Esophagus muscularis mucosa (tissue), 4 donors: ENCODE results near the gene OPN4. TPM values are rescaled to one million over a fixed set of nuclear protein-coding genes. Genes with fewer than 3 reads are reported as not detected.

Experiments used
- DNase-seq: peaks from one replicate; pipeline ENCODE4 v3.0.0-alpha.2; 2017; ENCODE audit errors: extremely low spot score
- H3K27ac ChIP-seq, 4 donors: fragments of 200-600 bp; sonication (generic); replicated peaks in 1 of 4; 1 replicate in 3 of 4; 2 replicates in 1 of 4; pipeline ENCODE4 v1.5.1; 2016 to 2019; ENCODE audit warnings: mild to moderate bottlenecking in 1 of 4
- H3K27me3 ChIP-seq, 4 donors: fragments of 200-600 bp; sonication (generic); one replicate each; pipeline versions ENCODE4 v1.5.1 to v1.6.0; 2016 to 2019
- H3K36me3 ChIP-seq, 4 donors: fragments of 200-600 bp; sonication (generic); one replicate each; pipeline ENCODE4 v1.5.1; 2016 to 2019
- H3K4me1 ChIP-seq, 4 donors: fragments of 200-600 bp; sonication (generic); one replicate each; pipeline ENCODE4 v1.5.1; 2016 to 2019
- H3K4me3 ChIP-seq, 4 donors: fragments of 200-600 bp; sonication (generic); 1 replicate in 2 of 4; 2 replicates in 2 of 4; pipeline ENCODE4 v1.5.1; 2016 to 2019; ENCODE audit warnings: mild to moderate bottlenecking in 4 of 4, moderate library complexity in 1 of 4
- H3K9me3 ChIP-seq, 4 donors: fragments of 200-600 bp; sonication (generic); 1 replicate in 3 of 4; 2 replicates in 1 of 4; pipeline ENCODE4 v1.5.1; 2016 to 2019
- EP300 ChIP-seq: sonication (generic); formaldehyde crosslinking; IDR thresholded peaks from one replicate; pipeline ENCODE4 v1.6.1; 2017; ENCODE audit warnings: antibody characterized with exemption
- POLR2A ChIP-seq: fragments of 450-650 bp; IDR thresholded peaks from one replicate; pipeline ENCODE4 v1.6.1; 2017; ENCODE audit warnings: antibody characterized with exemption, moderate library complexity, mild to moderate bottlenecking, low read depth
- POLR2AphosphoS5 ChIP-seq, 2 donors: sonication (generic); formaldehyde crosslinking; IDR thresholded peaks; one replicate each; pipeline ENCODE4 v1.6.1; 2017; ENCODE audit warnings: antibody characterized with exemption in 2 of 2
- WGBS: methylation state at CpG from one replicate; pipeline ENCODE4 v1.1.5; 2018; 5-methylcytosine and 5-hydroxymethylcytosine counted together
- intact Hi-C: fragments of 100-400 bp; cut with DNase I; formaldehyde crosslinking; loops from one replicate; pipeline ENCODE4 v1.15.1; 2023
- total RNA-seq, 4 donors: library from RNA; depleted of rRNA; stranded (reverse); fragments of >200 nt; gene quantifications; one replicate each; pipeline versions ENCODE4 v1.1.0 to v1.2.1, GENCODE V29; 2016
- TF ChIP-seq, protein P1 (sequence below), 3 experiments: fragments of 200-600 bp in 2 of 3; fragments of 450-650 bp in 1 of 3; sonication (generic) in 2 of 3; IDR thresholded peaks; one replicate each; pipeline ENCODE4 v1.5.1; 2017 to 2019; ENCODE audit warnings: antibody characterized with exemption in 3 of 3, mild to moderate bottlenecking in 2 of 3, moderate library complexity in 1 of 3

The OPN4 gene
- total RNA-seq, 4 donors from 2014 or later = 0.32 TPM; not detected in 3

GRCh38 chr10:86632009-86632800 is 22.1 kb upstream of the OPN4 start:
- no peak for DNase-seq
- 7% methylated on average over 21 of the region's 49 CpGs for WGBS
- Histone ChIP-seq H3K27ac (peak overlapping the region in 3 of 4 donors; percentile 36 to 58 (median 37)), H3K36me3 (no peaks in the 10 kb centered on the region), H3K9me3 (no peaks in the 10 kb centered on the region), H3K4me3 (peak overlapping the region; percentile 41 to 54 (median 46)), H3K27me3 (peaks cover 0 to 13% (median 0%) of the 10 kb centered on the region in 4 donors), H3K4me1 (peaks cover 18 to 36% (median 27%) of the 10 kb centered on the region in 4 donors)
- TF ChIP-seq POLR2AphosphoS5 (IDR thresholded peaks at IDR 0.05) (peak in 1 of 2 donors; percentile 8), POLR2A (no peak)
- TF ChIP-seq, protein P1, sequence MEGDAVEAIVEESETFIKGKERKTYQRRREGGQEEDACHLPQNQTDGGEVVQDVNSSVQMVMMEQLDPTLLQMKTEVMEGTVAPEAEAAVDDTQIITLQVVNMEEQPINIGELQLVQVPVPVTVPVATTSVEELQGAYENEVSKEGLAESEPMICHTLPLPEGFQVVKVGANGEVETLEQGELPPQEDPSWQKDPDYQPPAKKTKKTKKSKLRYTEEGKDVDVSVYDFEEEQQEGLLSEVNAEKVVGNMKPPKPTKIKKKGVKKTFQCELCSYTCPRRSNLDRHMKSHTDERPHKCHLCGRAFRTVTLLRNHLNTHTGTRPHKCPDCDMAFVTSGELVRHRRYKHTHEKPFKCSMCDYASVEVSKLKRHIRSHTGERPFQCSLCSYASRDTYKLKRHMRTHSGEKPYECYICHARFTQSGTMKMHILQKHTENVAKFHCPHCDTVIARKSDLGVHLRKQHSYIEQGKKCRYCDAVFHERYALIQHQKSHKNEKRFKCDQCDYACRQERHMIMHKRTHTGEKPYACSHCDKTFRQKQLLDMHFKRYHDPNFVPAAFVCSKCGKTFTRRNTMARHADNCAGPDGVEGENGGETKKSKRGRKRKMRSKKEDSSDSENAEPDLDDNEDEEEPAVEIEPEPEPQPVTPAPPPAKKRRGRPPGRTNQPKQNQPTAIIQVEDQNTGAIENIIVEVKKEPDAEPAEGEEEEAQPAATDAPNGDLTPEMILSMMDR (IDR thresholded peaks at IDR 0.05) = peak in 2 of 3 experiments; percentile 27 to 40
- intact Hi-C loops = no loop called here

DNA sequence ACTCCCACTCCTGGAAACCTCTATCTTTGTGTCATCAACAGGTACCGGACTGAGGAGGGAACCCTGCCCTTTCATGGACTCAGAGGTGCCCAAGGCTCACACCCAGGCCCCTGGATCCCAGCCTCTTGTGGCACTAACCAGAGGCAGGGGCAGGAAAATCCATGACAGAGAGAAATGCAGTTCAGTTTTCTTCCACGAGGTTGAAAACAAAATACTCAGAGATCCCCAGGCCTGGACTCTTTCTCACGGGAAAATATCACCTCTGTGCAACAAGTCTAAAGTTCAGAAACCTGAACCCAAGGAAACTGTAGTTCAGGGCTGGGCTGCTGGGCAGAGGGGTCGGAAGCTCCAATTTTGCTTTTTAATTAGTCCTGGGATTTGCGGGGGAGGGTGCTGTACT is 21.4 kb upstream of the OPN4 start:
- WGBS = 52% methylated on average over 5 of the region's 5 CpGs
- Histone ChIP-seq H3K4me3 (no peak overlapping the region), H3K4me1 (peaks cover 18 to 36% (median 27%) of the 10 kb centered on the region in 4 donors), H3K27ac (peak overlapping the region in 2 of 4 donors; percentile 37 to 58), H3K9me3 (no peaks in the 10 kb centered on the region), H3K36me3 (no peaks in the 10 kb centered on the region), H3K27me3 (peaks cover 0 to 13% (median 0%) of the 10 kb centered on the region in 4 donors)
- intact Hi-C loops = no loop called here
- TF ChIP-seq POLR2AphosphoS5 (IDR thresholded peaks at IDR 0.05) = no peak
- TF ChIP-seq, protein P1 (IDR thresholded peaks at IDR 0.05) = no peak
- no peak for TF ChIP-seq EP300
- no peak for TF ChIP-seq POLR2A
- no peak for DNase-seq

- no peaks in the 10 kb centered on the region for H3K9me3 ChIP-seq
- TF ChIP-seq, protein P1 (IDR thresholded peaks at IDR 0.05) = no peak
- TF ChIP-seq POLR2AphosphoS5 (IDR thresholded peaks at IDR 0.05) (no peak), EP300 (no peak), POLR2A (no peak)
- peaks cover 11 to 26% (median 16%) of the 10 kb centered on the region in 4 donors for H3K4me1 ChIP-seq
- no peak overlapping the region for H3K4me3 ChIP-seq
- H3K36me3 ChIP-seq = no peaks in the 10 kb centered on the region
- no peak overlapping the region for H3K27ac ChIP-seq
- peaks cover 0 to 13% (median 0%) of the 10 kb centered on the region in 4 donors for H3K27me3 ChIP-seq
- WGBS = 41% methylated on average over 2 of the region's 2 CpGs
- DNase-seq = no peak
- intact Hi-C loops = no loop called here
Observed at GRCh38 chr10:86635402-86635801, 18.9 kb upstream of the OPN4 start.

DNA sequence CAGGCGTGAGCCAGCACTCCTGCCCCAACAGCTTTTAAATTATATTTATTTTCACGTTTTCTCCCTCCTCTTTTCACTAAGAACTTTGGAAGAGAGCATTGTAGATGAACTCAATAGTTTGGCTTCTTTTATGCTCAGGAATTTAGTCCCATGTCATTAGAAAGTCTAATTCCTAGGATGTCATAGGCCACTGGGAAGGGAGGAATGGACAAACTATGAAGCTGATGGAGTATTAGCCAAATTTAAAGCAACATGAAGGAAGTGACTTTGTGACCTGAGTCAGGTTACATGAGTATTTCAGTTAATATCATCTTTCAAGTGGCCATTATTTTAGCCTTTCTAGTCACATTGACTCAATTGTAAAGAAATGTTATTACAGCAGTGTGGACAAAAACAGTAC is 18.0 kb upstream of the OPN4 start:
- no peaks in the 10 kb centered on the region for H3K9me3 ChIP-seq
- intact Hi-C loops = no loop called here
- H3K27ac ChIP-seq = no peak overlapping the region
- no peak overlapping the region for H3K4me3 ChIP-seq
- peaks cover 0 to 13% (median 0%) of the 10 kb centered on the region in 4 donors for H3K27me3 ChIP-seq
- DNase-seq = no peak
- no peaks in the 10 kb centered on the region for H3K36me3 ChIP-seq
- peaks cover 9 to 18% (median 12%) of the 10 kb centered on the region in 4 donors for H3K4me1 ChIP-seq
- TF ChIP-seq EP300 (no peak), POLR2A (no peak), POLR2AphosphoS5 (IDR thresholded peaks at IDR 0.05) (no peak)
- TF ChIP-seq, protein P1 (IDR thresholded peaks at IDR 0.05) = no peak
- WGBS = 86% methylated on average over 2 of the region's 2 CpGs
